HFFc6 (cell line): Measurements from ENCODE around the gene CTAGE9. TPM values are rescaled to one million over a fixed set of nuclear protein-coding genes. Genes with fewer than 3 reads are reported as not detected.
"Not testable (repeated sequence)": the region's sequence is repeated elsewhere in the genome, so short reads cannot be mapped to it uniquely, and the experiment has no call there.

ENCODE experiments used
- DNase-seq: peaks from one replicate; pipeline ENCODE4 v3.0.0-alpha.2; 2018
- H3K27ac Mint-ChIP-seq: 2 replicates; pipeline ENCODE4 v1.8.0; 2020; ENCODE audit warnings: mild to moderate bottlenecking, mixed read lengths
- H3K27me3 Mint-ChIP-seq: 2 replicates; pipeline ENCODE4 v1.8.0; 2021; ENCODE audit warnings: mild to moderate bottlenecking, moderate library complexity, mixed read lengths; ENCODE audit not compliant: insufficient read depth
- H3K36me3 Mint-ChIP-seq: 2 replicates; pipeline ENCODE4 v1.8.0; 2021; ENCODE audit warnings: low read depth, mixed read lengths
- H3K4me1 Mint-ChIP-seq: 2 replicates; pipeline ENCODE4 v1.8.0; 2020; ENCODE audit warnings: low read depth, mixed read lengths
- H3K4me3 Mint-ChIP-seq: 2 replicates; pipeline ENCODE4 v1.8.0; 2020; ENCODE audit warnings: mild to moderate bottlenecking, moderate library complexity, mixed read lengths
- H3K9me3 Mint-ChIP-seq: 2 replicates; pipeline ENCODE4 v1.8.0; 2020; ENCODE audit warnings: mild to moderate bottlenecking, mixed read lengths
- long read RNA-seq: library from polyadenylated mRNA; unstranded; transcript quantifications from one replicate; pipeline ENCODE4 v2.0.0, GENCODE V29; 2019
- total RNA-seq, 6 experiments: library from RNA; stranded (reverse); fragmentation: NEBNext Ultra II Directional; extraction: Animal tissue kit (Norgen Biotek cat#: 25700); gene quantifications; 2 replicates in 1 of 6; 3 replicates in 5 of 6; pipeline ENCODE4 v1.2.3, GENCODE V29; 2021
- TF ChIP-seq, protein P1 (sequence below): fragments of 200-600 bp; sonication (generic); IDR thresholded peaks from 2 replicates; pipeline ENCODE4 v1.5.0; 2021; ENCODE audit warnings: antibody characterized with exemption, mild to moderate bottlenecking

The CTAGE9 gene, protein sequence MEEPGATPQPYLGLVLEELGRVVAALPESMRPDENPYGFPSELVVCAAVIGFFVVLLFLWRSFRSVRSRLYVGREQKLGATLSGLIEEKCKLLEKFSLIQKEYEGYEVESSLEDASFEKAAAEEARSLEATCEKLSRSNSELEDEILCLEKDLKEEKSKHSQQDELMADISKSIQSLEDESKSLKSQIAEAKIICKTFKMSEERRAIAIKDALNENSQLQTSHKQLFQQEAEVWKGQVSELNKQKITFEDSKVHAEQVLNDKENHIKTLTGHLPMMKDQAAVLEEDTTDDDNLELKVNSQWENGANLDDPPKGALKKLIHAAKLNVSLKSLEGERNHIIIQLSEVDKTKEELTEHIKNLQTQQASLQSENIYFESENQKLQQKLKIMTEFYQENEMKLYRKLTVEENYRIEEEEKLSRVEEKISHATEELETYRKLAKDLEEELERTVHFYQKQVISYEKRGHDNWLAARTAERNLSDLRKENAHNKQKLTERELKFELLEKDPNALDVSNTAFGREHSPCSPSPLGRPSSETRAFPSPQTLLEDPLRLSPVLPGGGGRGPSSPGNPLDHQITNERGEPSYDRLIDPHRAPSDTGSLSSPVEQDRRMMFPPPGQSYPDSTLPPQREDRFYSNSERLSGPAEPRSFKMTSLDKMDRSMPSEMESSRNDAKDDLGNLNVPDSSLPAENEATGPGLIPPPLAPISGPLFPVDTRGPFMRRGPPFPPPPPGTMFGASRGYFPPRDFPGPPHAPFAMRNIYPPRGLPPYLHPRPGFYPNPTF
- total RNA-seq = not detected
- long read RNA-seq = 0 reads

DNA sequence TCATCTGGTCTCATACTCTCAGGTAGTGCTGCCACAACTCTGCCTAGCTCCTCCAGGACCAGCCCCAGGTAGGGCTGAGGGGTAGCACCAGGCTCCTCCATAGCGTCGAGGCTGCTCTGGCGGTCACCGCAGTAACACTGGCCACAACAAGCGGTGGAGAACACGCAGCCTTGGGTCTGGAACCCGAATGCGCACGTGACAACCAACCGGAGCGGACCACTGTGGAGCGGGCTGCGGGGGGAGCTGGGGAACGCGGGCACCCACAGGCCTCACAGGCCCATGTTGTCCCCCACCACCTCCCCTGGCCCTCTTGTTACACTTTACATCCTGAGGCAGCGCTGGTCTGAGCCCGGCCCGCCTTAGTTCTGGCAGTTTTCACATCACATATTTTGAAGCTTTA lies at the start of gene CTAGE9:
Gene CTAGE9, minus strand, starts transcription at position 101 of the 400 bp plus-strand sequence. Its CDS starts 0 bp downstream, at position 101.
- not testable (repeated sequence) for H3K4me3 Mint-ChIP-seq, H3K27me3 Mint-ChIP-seq, DNase-seq, H3K36me3 Mint-ChIP-seq, H3K27ac Mint-ChIP-seq, H3K4me1 Mint-ChIP-seq, H3K9me3 Mint-ChIP-seq

DNA sequence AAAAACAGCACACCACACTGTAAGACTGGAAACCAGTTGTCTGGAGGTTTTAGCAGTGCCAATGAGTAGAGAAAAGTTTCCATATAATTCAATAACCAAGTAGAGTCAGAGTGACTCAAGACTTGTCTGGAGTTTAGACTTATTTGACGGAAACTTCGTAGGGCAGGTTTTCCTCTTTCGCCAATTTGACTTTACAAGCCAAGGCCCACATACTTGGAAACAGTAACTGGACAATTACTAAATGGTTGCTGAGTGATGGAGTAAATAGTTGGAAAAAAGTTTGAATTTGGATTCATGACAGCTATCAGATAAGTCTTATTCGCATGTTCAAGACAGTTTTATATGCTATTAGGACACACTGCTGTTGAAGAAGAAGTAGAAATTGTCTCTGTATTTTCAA lies 48.1 kb upstream of the CTAGE9 start:
- DNase-seq = no peak
- no peak overlapping the region for H3K27ac Mint-ChIP-seq
- TF ChIP-seq, protein P1, sequence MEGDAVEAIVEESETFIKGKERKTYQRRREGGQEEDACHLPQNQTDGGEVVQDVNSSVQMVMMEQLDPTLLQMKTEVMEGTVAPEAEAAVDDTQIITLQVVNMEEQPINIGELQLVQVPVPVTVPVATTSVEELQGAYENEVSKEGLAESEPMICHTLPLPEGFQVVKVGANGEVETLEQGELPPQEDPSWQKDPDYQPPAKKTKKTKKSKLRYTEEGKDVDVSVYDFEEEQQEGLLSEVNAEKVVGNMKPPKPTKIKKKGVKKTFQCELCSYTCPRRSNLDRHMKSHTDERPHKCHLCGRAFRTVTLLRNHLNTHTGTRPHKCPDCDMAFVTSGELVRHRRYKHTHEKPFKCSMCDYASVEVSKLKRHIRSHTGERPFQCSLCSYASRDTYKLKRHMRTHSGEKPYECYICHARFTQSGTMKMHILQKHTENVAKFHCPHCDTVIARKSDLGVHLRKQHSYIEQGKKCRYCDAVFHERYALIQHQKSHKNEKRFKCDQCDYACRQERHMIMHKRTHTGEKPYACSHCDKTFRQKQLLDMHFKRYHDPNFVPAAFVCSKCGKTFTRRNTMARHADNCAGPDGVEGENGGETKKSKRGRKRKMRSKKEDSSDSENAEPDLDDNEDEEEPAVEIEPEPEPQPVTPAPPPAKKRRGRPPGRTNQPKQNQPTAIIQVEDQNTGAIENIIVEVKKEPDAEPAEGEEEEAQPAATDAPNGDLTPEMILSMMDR = no peak
- H3K36me3 Mint-ChIP-seq = peaks cover 11% of the 10 kb centered on the region; the same call in 1 of the 2 replicates
- peaks cover 87% of the 10 kb centered on the region for H3K4me1 Mint-ChIP-seq
- H3K4me3 Mint-ChIP-seq = no peak overlapping the region
- no peaks in the 10 kb centered on the region for H3K9me3 Mint-ChIP-seq
- H3K27me3 Mint-ChIP-seq = no peaks in the 10 kb centered on the region

DNA sequence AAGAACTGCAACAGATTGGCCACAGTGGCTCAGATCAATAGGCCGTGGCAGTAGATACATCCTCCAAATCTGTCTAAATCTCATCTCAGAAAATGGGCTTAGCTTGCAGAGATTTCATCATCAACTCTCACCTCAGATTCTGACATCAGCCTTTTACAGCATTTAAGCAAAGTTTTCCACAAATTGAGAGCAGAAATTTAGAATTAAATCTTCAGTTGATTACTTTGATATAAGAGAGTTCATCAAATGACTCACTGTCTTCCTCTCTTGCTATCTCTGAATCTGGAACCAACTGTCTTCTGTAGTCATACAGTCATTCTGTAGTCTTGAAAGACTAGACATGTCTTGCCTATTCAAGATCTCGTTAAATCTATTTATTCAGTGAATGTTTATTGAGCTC lies 45.2 kb upstream of the CTAGE9 start:
- Mint-ChIP-seq H3K4me1 (peaks cover 83% of the 10 kb centered on the region), H3K4me3 (peak overlapping the region; percentile 74), H3K27ac (peak overlapping the region; percentile 91), H3K9me3 (no peaks in the 10 kb centered on the region), H3K27me3 (no peaks in the 10 kb centered on the region), H3K36me3 (peaks cover 11% of the 10 kb centered on the region; the same call in 1 of the 2 replicates)
- TF ChIP-seq, protein P1 = no peak
- DNase-seq = peak; percentile 80

DNA sequence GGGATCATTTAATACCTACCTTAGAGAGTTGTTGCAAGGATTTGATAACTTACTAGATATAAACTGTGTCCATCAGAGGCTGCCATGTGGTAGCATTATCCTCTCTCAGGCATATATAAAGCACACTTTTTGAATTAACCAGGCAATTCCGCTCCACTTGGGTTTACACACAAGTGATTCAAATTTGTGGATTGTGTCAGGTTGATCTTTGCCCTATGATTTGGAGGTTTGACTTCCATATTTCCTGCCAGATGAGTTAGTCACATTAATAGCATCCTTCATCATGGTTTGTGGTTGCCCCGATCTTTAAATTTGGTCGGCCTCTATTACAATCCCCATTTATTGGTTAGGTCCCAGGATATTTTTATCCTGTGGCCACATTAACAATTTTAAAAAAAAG lies 44.8 kb upstream of the CTAGE9 start:
- Mint-ChIP-seq H3K4me1 (peaks cover 79% of the 10 kb centered on the region), H3K27ac (peak overlapping the region; percentile 91), H3K4me3 (peak overlapping the region; percentile 74), H3K9me3 (no peaks in the 10 kb centered on the region), H3K36me3 (peaks cover 11% of the 10 kb centered on the region; the same call in 1 of the 2 replicates), H3K27me3 (no peaks in the 10 kb centered on the region)
- TF ChIP-seq, protein P1 = no peak
- DNase-seq = peak; percentile 97

DNA sequence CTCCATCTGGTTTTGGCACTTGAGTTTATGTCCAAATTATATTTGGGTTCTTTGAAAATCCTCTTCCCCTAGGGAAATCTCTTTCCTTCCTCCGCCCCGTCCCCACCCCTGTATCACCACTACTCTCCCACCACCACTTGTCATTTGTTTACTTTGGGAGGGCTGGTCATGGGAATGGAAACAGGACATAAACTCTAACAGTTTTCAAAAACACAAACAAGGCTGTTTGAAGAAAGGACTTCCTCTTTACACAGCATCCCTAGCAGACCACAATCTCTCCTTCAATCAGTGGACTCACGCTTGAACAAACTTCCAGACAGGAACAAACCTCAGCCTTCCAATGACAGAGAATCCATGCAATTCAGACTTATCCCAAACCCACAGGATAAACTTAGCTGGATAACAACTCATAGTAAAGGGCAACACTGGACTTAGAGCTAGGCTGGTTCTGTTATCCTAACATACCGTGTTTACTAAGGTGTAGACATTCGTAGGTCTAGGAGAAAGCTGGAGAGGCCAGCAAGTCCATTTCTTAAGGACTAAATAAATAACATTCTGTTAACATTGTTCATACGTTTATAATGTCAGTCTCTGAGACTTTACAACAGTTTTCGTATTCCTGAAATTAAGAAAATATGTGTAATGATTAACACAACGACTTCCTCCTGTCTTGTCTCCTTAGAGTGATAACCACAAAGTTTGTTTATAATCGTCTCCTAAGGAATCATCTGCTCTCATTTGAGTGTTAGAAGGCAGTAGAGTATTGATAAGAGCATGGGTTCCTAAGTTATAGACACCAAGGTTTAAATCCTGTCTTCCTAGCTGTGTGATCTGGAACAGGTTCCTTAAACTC lies 44.1 kb upstream of the CTAGE9 start:
- peaks cover 11% of the 10 kb centered on the region; the same call in 1 of the 2 replicates for H3K36me3 Mint-ChIP-seq
- no peaks in the 10 kb centered on the region for H3K27me3 Mint-ChIP-seq
- no peaks in the 10 kb centered on the region for H3K9me3 Mint-ChIP-seq
- H3K27ac Mint-ChIP-seq = peak overlapping the region; percentile 91
- DNase-seq = peak; percentile 74
- peaks cover 72% of the 10 kb centered on the region for H3K4me1 Mint-ChIP-seq
- TF ChIP-seq, protein P1 = no peak
- H3K4me3 Mint-ChIP-seq = peak overlapping the region; percentile 74
